ENCODE measurements around the gene HSDL1.
A peak's percentile ranks its signal among the peaks of the same experiment; 100 is the strongest.
"Not testable (repeated sequence)": the region's sequence is repeated elsewhere in the genome, so short reads cannot be mapped to it uniquely, and the experiment has no call there.

HSDL1 gene

GRCh38 chr16:84137769-84138357, 7.1 kb downstream of the HSDL1 start:
- no peak for DNase-seq

- no peak for DNase-seq
Observed at GRCh38 chr16:84137287-84137686, 7.7 kb downstream of the HSDL1 start.

GRCh38 chr16:84136331-84137125, 8.4 kb downstream of the HSDL1 start:
- no peak for DNase-seq

GRCh38 chr16:84132527-84133285, 12.3 kb downstream of the HSDL1 start:
- DNase-seq, result no peak

GRCh38 chr16:84131117-84131516, 13.9 kb downstream of the HSDL1 start:
- DNase-seq, result no peak

- no peak for DNase-seq
Observed at GRCh38 chr16:84124257-84125073, 20.5 kb downstream of the HSDL1 start.

GRCh38 chr16:84121007-84121406, 24.0 kb downstream of the HSDL1 start:
- no peak for DNase-seq

GRCh38 chr16:84120023-84120422, 25.0 kb downstream of the HSDL1 start:
- DNase-seq, result no peak

- peak; percentile 11 for DNase-seq
Observed at GRCh38 chr16:84119368-84119767, 25.6 kb downstream of the HSDL1 start.

- not testable (repeated sequence) for DNase-seq
Observed at GRCh38 chr16:84118315-84118714, 26.7 kb downstream of the HSDL1 start.

GRCh38 chr16:84117494-84117843, 27.5 kb downstream of the HSDL1 start:
- peak; percentile 33 for DNase-seq

GRCh38 chr16:84116720-84117493, 28.1 kb downstream of the HSDL1 start, which contains the start of gene MBTPS1:
Gene MBTPS1 (minus strand): TSS chr16:84116942. CDS start chr16:84101783, 15,159 bp downstream.
- peak; percentile 99 for DNase-seq

- peak; percentile 48 for DNase-seq
Observed at GRCh38 chr16:84115919-84116719, 28.9 kb downstream of the HSDL1 start.

- DNase-seq, result not testable (repeated sequence)
Observed at GRCh38 chr16:84111949-84112348, 33.0 kb downstream of the HSDL1 start.

GRCh38 chr16:84111525-84111924, 33.5 kb downstream of the HSDL1 start:
- DNase-seq, result no peak

- DNase-seq, result no peak
Observed at GRCh38 chr16:84110527-84110926, 34.5 kb downstream of the HSDL1 start.

GRCh38 chr16:84109598-84110335, 35.2 kb downstream of the HSDL1 start:
- DNase-seq, result no peak

GRCh38 chr16:84107921-84108320, 37.1 kb downstream of the HSDL1 start:
- no peak for DNase-seq

GRCh38 chr16:84105948-84106740, 38.8 kb downstream of the HSDL1 start:
- no peak for DNase-seq

Measured in NCI-H2171 (cell line).